GM12878 (cell line): Measurements from ENCODE around the gene S100A14. TPM values are rescaled to one million over a fixed set of nuclear protein-coding genes. Genes with fewer than 3 reads are reported as not detected.

Experiments used
- ATAC-seq: fragments of 200-7000 bp; cut with Tn5 transposase; 3 replicates; pipeline ENCODE4 v1.9.1; 2020; ENCODE audit warnings: mild to moderate bottlenecking, moderate library complexity
- BruUV-seq: library from RNA; stranded (reverse); fragments of 400-500 nt; replicated peaks from 2 replicates; lab custom pipeline; 2021; lab: Mats Ljungman, UMichigan
- CTCF ChIA-PET: fragments of 300-600 bp; sonication (Branson Sonifier 250); formaldehyde crosslinking; extraction: SDS; loops from one replicate; lab custom pipeline; 2021; ENCODE audit warnings: inconsistent platforms; lab: Yijun Ruan, JAX
- POLR2A ChIA-PET: fragments of 350-600 bp; formaldehyde crosslinking; extraction: SDS; loops from one replicate; lab custom pipeline; 2021; ENCODE audit warnings: inconsistent platforms; lab: Charles Lee
- RAD21 ChIA-PET: fragments of 300-600 bp; sonication (Branson Sonifier 250); formaldehyde crosslinking; loops from one replicate; lab custom pipeline; 2023; ENCODE audit warnings: antibody characterized with exemption; ENCODE audit not compliant: unreplicated experiment; lab: Charles Lee
- SMC1A ChIA-PET: fragments of 300-600 bp; sonication (Branson Sonifier 250); formaldehyde crosslinking; loops from one replicate; lab custom pipeline; 2023; ENCODE audit not compliant: unreplicated experiment, uncharacterized antibody; lab: Charles Lee
- DNase-seq: peaks from one replicate; pipeline ENCODE4 v3.0.0-alpha.2; 2011; ENCODE audit warnings: low read depth, low spot score
- FAIRE-seq: peaks from 3 replicates; lab custom pipeline; 2011; peaks lifted over from hg19 to GRCh38; lab: Jason Lieb, UNC
- H2AFZ ChIP-seq: 2 replicates; pipeline ENCODE4 v1.6.0; 2011; ENCODE audit warnings: low read depth, low read length, control low read depth; ENCODE audit not compliant: control insufficient read depth
- H3K27ac ChIP-seq: 2 replicates; pipeline ENCODE4 v1.5.1; 2011; ENCODE audit warnings: control low read depth; ENCODE audit not compliant: control insufficient read depth, insufficient read depth
- H3K27me3 ChIP-seq, 2 experiments: replicated peaks in 1 of 2; 2 replicates each; pipeline versions ENCODE4 v1.6.0 to v1.6.1; 2011; ENCODE audit warnings: low read length in 1 of 2; ENCODE audit not compliant: control insufficient read depth in 2 of 2, insufficient read depth in 2 of 2
- H3K36me3 ChIP-seq, 2 experiments: 2 replicates each; pipeline ENCODE4 v1.5.1; 2011; ENCODE audit warnings: low read length in 1 of 2; ENCODE audit not compliant: control insufficient read depth in 2 of 2, insufficient read depth in 2 of 2
- H3K4me1 ChIP-seq: 2 replicates; pipeline ENCODE4 v1.6.1; 2011; ENCODE audit warnings: mild to moderate bottlenecking, low read length, moderate library complexity, mixed read lengths; ENCODE audit not compliant: control insufficient read depth, insufficient read depth
- H3K4me2 ChIP-seq: 2 replicates; pipeline ENCODE4 v1.6.0; 2011; ENCODE audit warnings: control low read depth; ENCODE audit not compliant: control insufficient read depth, insufficient read depth
- H3K4me3 ChIP-seq: fragments of 200-600 bp; sonication (generic); 2 replicates; pipeline ENCODE4 v1.5.1; 2016
- H3K79me2 ChIP-seq: 2 replicates; pipeline ENCODE4 v1.6.0; 2011; ENCODE audit warnings: low read length; ENCODE audit not compliant: control insufficient read depth, insufficient read depth
- H3K9ac ChIP-seq: 2 replicates; pipeline ENCODE4 v1.8.0; 2011; ENCODE audit warnings: low read length, control low read depth, mixed read lengths; ENCODE audit not compliant: control insufficient read depth, insufficient read depth
- H3K9me3 ChIP-seq: replicated peaks from 3 replicates; pipeline ENCODE4 v1.5.1; 2011; ENCODE audit warnings: mild to moderate bottlenecking, low read length; ENCODE audit not compliant: control insufficient read depth, insufficient read depth
- H4K20me1 ChIP-seq: 2 replicates; pipeline ENCODE4 v1.6.0; 2011; ENCODE audit not compliant: control insufficient read depth, insufficient read depth
- BACH1 ChIP-seq: fragments of 450-650 bp; IDR thresholded peaks from 2 replicates; pipeline ENCODE4 v1.6.1; 2017; ENCODE audit warnings: mild to moderate bottlenecking, borderline replicate concordance
- CBFB ChIP-seq: IDR thresholded peaks from 2 replicates; pipeline ENCODE4 v1.6.1; 2016; ENCODE audit warnings: antibody characterized with exemption, low read depth
- CHD4 ChIP-seq: fragments of 200-600 bp; sonication (generic); IDR thresholded peaks from 2 replicates; pipeline ENCODE4 v1.6.1; 2016; ENCODE audit warnings: mild to moderate bottlenecking
- ELK1 ChIP-seq: IDR thresholded peaks from 2 replicates; pipeline ENCODE4 v1.6.1; 2012; ENCODE audit warnings: low read depth, low read length, improper control_type of control experiment
- FOS ChIP-seq: IDR thresholded peaks from 3 replicates; pipeline ENCODE4 v1.6.1; 2011; ENCODE audit warnings: borderline replicate concordance; ENCODE audit not compliant: insufficient read length; ENCODE audit errors: extremely low read depth
- HDAC6 ChIP-seq: fragments of 200-600 bp; sonication (generic); IDR thresholded peaks from one replicate; pipeline ENCODE4 v1.8.0; 2017; ENCODE audit warnings: antibody characterized with exemption; ENCODE audit not compliant: unreplicated experiment
- MYC ChIP-seq: IDR thresholded peaks from 2 replicates; pipeline ENCODE4 v1.6.1; 2011; ENCODE audit warnings: mild to moderate bottlenecking, low read length, moderate library complexity, inconsistent platforms; ENCODE audit not compliant: insufficient read depth, insufficient replicate concordance, insufficient read length, severe bottlenecking
- NFYB ChIP-seq: IDR thresholded peaks from 2 replicates; pipeline ENCODE4 v1.6.1; 2011; ENCODE audit warnings: low read depth, mild to moderate bottlenecking, low read length, improper control_type of control experiment, moderate library complexity; ENCODE audit not compliant: insufficient read depth
- NR2F1 ChIP-seq: fragments of 450-650 bp; conservative IDR thresholded peaks from 2 replicates; pipeline ENCODE4 v1.6.1; 2017; ENCODE audit warnings: mild to moderate bottlenecking
- NRF1 ChIP-seq: conservative IDR thresholded peaks from 2 replicates; pipeline ENCODE4 v1.6.1; 2011; ENCODE audit warnings: mild to moderate bottlenecking, low read depth, low read length, improper control_type of control experiment
- POLR2AphosphoS2 ChIP-seq: IDR thresholded peaks from 2 replicates; pipeline ENCODE4 v1.6.1; 2011; ENCODE audit warnings: low read depth, mild to moderate bottlenecking, low read length, improper control_type of control experiment, moderate library complexity
- POU2F2 ChIP-seq: IDR thresholded peaks from 3 replicates; pipeline ENCODE4 v1.6.1; 2011; ENCODE audit warnings: low read depth, mild to moderate bottlenecking, low read length, borderline replicate concordance
- RELA ChIP-seq: fragments of 450-650 bp; IDR thresholded peaks from 2 replicates; pipeline ENCODE4 v1.8.0; 2014; ENCODE audit warnings: borderline replicate concordance; ENCODE audit not compliant: partially characterized antibody
- RELB ChIP-seq: fragments of 450-650 bp; IDR thresholded peaks from 2 replicates; pipeline ENCODE4 v1.6.1; 2017; ENCODE audit warnings: low read depth, mild to moderate bottlenecking, moderate library complexity
- SMAD5 ChIP-seq: IDR thresholded peaks from 2 replicates; pipeline ENCODE4 v1.6.1; 2016; ENCODE audit warnings: antibody characterized with exemption, low read depth
- TAF1 ChIP-seq: IDR thresholded peaks from 2 replicates; pipeline ENCODE4 v1.6.1; 2011; ENCODE audit warnings: mild to moderate bottlenecking, low read depth, low read length, borderline replicate concordance
- TCF12 ChIP-seq: IDR thresholded peaks from 2 replicates; pipeline ENCODE4 v1.6.1; 2011; ENCODE audit warnings: low read depth, mild to moderate bottlenecking, low read length
- TCF3 ChIP-seq: IDR thresholded peaks from 2 replicates; pipeline ENCODE4 v1.6.1; 2012; ENCODE audit warnings: low read depth, mild to moderate bottlenecking, low read length, borderline replicate concordance; ENCODE audit not compliant: insufficient read depth
- ZNF207 ChIP-seq: fragments of 450-650 bp; IDR thresholded peaks from 2 replicates; pipeline ENCODE4 v1.6.1; 2014; ENCODE audit warnings: antibody characterized with exemption, mild to moderate bottlenecking, borderline replicate concordance
- ZNF217 ChIP-seq: fragments of 450-650 bp; IDR thresholded peaks from 2 replicates; pipeline ENCODE4 v1.6.1; 2017; ENCODE audit warnings: antibody characterized with exemption, mild to moderate bottlenecking
- WGBS: methylation state at CpG from one replicate; pipeline ENCODE4 v1.1.6; 2016; ENCODE audit warnings: low lambda C conversion rate; ENCODE audit not compliant: insufficient replicate concordance, insufficient coverage; ENCODE audit errors: missing lambda C conversion rate; 5-methylcytosine and 5-hydroxymethylcytosine counted together
- in situ Hi-C: fragments of 300-500 bp; cut with MboI; formaldehyde crosslinking; loops from 9 replicates; pipeline ENCODE4 v1.14.3; 2018; ENCODE audit warnings: mixed read lengths
- intact Hi-C: fragments of 100-400 bp; cut with micrococcal nuclease; formaldehyde crosslinking; loops from one replicate; pipeline ENCODE4 v1.14.2; 2022; ENCODE audit not compliant: unreplicated experiment
- polyA plus RNA-seq, 11 experiments: library from polyadenylated mRNA; depleted of rRNA in 4 of 11; unstranded in 6 of 11; stranded (reverse) in 5 of 11; fragments of >200 nt; fragmentation: Nextera tagmentation in 4 of 11; fragmentation: Illumina TruSeq in 1 of 11; extraction: Ambion mirVana in 4 of 11; extraction: Trizol in 1 of 11; gene quantifications; 1 replicate in 1 of 11; 2 replicates in 10 of 11; pipeline versions ENCODE4 v1.2.1 to v1.2.3, GENCODE V29; 2011 to 2016; ENCODE audit warnings: inconsistent platforms in 2 of 11, missing spikeins in 2 of 11, low read depth in 1 of 11
- total RNA-seq, 4 experiments: library from RNA; depleted of rRNA in 3 of 4; stranded (reverse); fragments of >200 nt in 3 of 4; fragmentation: Illumina TruSeq in 1 of 4; extraction: Trizol in 1 of 4; gene quantifications; 2 replicates each; pipeline versions ENCODE4 v1.2.1 to v1.2.3, GENCODE V29; 2013 to 2021

Gene S100A14
- total and polyA plus RNA-seq, 10 of the 15 experiments (the other 5 are each of a cell fraction or from before 2014, with no cell fraction given) = 0.20 to 0.77 (median 0.45) TPM; not detected in 4

GRCh38 chr1:153565529-153566374 is 50.4 kb downstream of the S100A14 start, which contains the start of gene S100A2:
Gene S100A2, minus strand, starts transcription at chr1:153565844. Its CDS starts 1,967 bp downstream, at chr1:153563877.
- 13% methylated on average over 8 of the region's 8 CpGs for WGBS
- ChIA-PET CTCF (interaction anchor here (0.6 to 8.3 kb wide), 17 partner anchors 10 to 451 kb away, joined by 3 to 113 read pairs (median 4); partner anchors contain the start of genes CHTOP, S100A13, S100A14 and S100A5), POLR2A (interaction anchor here (0.5 to 4.1 kb wide), 12 partner anchors 11 to 262 kb away, joined by 3 to 34 read pairs (median 4); partner anchors contain the start of genes CHTOP, S100A4, S100A5 and S100A6), RAD21 (interaction anchor here (0.5 to 2.5 kb wide), 14 partner anchors 15 to 400 kb away, joined by 3 to 43 read pairs (median 4); partner anchors contain the start of genes CHTOP, S100A4, S100A5 and S100A6), SMC1A (interaction anchor here (0.8 to 2.2 kb wide), 13 partner anchors 13 to 220 kb away, joined by 3 to 21 read pairs (median 3); partner anchors contain the start of genes CHTOP and S100A6)
- DNase-seq = peak; percentile 39
- intact Hi-C loops = loop anchor here (5.0 kb wide), 2 partner anchors 33 to 182 kb away; no protein-coding TSS in a partner anchor
- Histone ChIP-seq H2AFZ (peak within 1 kb of the TSS; percentile 88), H3K4me3 (no peak within 1 kb of the TSS), H3K4me2 (no peak within 1 kb of the TSS; the same call in 1 of the 2 replicates), H3K36me3 (no peaks in the 10 kb centered on the region), H3K79me2 (no peaks in the 10 kb centered on the region), H3K27me3 (no peaks in the 10 kb centered on the region), H3K27ac (peak within 1 kb of the TSS; percentile 25; the same call in 1 of the 2 replicates), H3K4me1 (peaks cover 15% of the 10 kb centered on the region), H4K20me1 (no peaks in the 10 kb centered on the region), H3K9me3 (no peaks in the 10 kb centered on the region), H3K9ac (peak within 1 kb of the TSS; percentile 38; the same call in 1 of the 2 replicates)
- FAIRE-seq = peak; percentile 59
- in situ Hi-C loops = no loop called here
- no TSS peak for BruUV-seq
- peak; percentile 80 for ATAC-seq
- no peak for TF ChIP-seq NR2F1
- no peak for TF ChIP-seq FOS
- TF ChIP-seq ELK1 = no peak
- no peak for TF ChIP-seq ZNF207
- TF ChIP-seq ZNF217 = no peak
- no peak for TF ChIP-seq SMAD5
- no peak for TF ChIP-seq NFYB
- no peak for TF ChIP-seq MYC
- TF ChIP-seq CBFB = no peak
- TF ChIP-seq RELA = no peak
- peak; percentile 68 for TF ChIP-seq BACH1
- TF ChIP-seq POLR2AphosphoS2 = no peak
- no peak for TF ChIP-seq NRF1
- no peak for TF ChIP-seq HDAC6
- no peak for TF ChIP-seq TCF3
- TF ChIP-seq CHD4 = no peak
- TF ChIP-seq TAF1 = no peak
- TF ChIP-seq TCF12 = 0 out of 2 replicates have a peak, but pooled peaks have one; percentile 19
- peak; percentile 14; the same call in 1 of the 2 replicates for TF ChIP-seq RELB
- no peak for TF ChIP-seq POU2F2
